ENCODE measurements around the gene PAIP2. TPM values are rescaled to one million over a fixed set of nuclear protein-coding genes. Genes with fewer than 3 reads are reported as not detected.

Gene PAIP2
- total RNA-seq, 4 donors from 2014 or later, result 73.6 to 111 (median 97.0) TPM

DNA sequence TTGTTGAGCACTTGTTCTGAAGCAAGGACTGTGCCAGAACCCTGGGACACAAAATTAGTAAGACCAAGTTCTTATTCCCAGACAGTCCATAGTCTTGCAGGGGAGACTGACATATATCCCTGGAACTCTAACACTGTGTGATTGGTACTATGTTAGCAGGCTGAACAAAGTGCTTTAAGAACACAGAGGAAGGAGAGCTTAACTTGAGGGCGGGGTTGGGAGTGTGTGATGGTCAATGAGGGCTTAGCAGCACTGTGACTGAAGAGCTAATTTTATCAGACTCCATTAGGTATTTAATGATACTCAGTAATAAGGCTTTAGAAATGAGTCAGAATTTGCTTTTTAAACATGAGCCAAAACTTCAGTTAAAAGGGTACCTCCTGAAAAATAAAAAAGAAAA, 77.1 kb downstream of the PAIP2 start:
- DNase-seq (ENCODE audit: extremely low spot score), result no peak
- Histone ChIP-seq H3K4me3 (no peak overlapping the region), H3K27me3 (no peaks in the 10 kb centered on the region), H3K27ac (replicated peaks in 1 of 4) (peak overlapping the region; percentile 72 to 84 (median 80)), H3K36me3 (peaks cover 0 to 48% (median 28%) of the 10 kb centered on the region in 4 donors), H3K4me1 (peaks cover 60 to 70% (median 64%) of the 10 kb centered on the region in 4 donors), H3K9me3 (no peaks in the 10 kb centered on the region)
- intact Hi-C loops (cut with DNase I), result no loop called here
- TF ChIP-seq POLR2AphosphoS5 (IDR thresholded peaks at IDR 0.05) (no peak), POLR2A (IDR thresholded peaks at IDR 0.05; ENCODE audit: low read depth) (no peak), EP300 (IDR thresholded peaks at IDR 0.05) (no peak)
- TF ChIP-seq, protein P1, sequence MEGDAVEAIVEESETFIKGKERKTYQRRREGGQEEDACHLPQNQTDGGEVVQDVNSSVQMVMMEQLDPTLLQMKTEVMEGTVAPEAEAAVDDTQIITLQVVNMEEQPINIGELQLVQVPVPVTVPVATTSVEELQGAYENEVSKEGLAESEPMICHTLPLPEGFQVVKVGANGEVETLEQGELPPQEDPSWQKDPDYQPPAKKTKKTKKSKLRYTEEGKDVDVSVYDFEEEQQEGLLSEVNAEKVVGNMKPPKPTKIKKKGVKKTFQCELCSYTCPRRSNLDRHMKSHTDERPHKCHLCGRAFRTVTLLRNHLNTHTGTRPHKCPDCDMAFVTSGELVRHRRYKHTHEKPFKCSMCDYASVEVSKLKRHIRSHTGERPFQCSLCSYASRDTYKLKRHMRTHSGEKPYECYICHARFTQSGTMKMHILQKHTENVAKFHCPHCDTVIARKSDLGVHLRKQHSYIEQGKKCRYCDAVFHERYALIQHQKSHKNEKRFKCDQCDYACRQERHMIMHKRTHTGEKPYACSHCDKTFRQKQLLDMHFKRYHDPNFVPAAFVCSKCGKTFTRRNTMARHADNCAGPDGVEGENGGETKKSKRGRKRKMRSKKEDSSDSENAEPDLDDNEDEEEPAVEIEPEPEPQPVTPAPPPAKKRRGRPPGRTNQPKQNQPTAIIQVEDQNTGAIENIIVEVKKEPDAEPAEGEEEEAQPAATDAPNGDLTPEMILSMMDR (IDR thresholded peaks at IDR 0.05), result no peak
- WGBS, result 72% methylated on average over 1 of the region's 1 CpG

Small RNA genes lying within 50 kb of the gene (small RNA-seq; reads per million reads assigned to genes)
- 0 reads per million in 3 donors for gene RNA5SP195

Other genes starting within 250 kb of the PAIP2 start
- gene SIL1, start 143.5 kb upstream of the PAIP2 start, total RNA-seq, result 10 to 100 TPM; 20.3 to 39.2 (median 29.1) TPM
- 100 to 1,000 TPM; 164 to 234 (median 220) TPM for gene MATR3, start 48.1 kb upstream of the PAIP2 start, total RNA-seq
- not detected for gene SLC23A1, start 41.4 kb downstream of the PAIP2 start, total RNA-seq
- under 1 TPM in 2 of 4 donors, not detected in 2; 0.78 to 0.99 TPM for gene MZB1, start 48.1 kb downstream of the PAIP2 start, total RNA-seq
- gene PROB1, start 53.2 kb downstream of the PAIP2 start, total RNA-seq, result 10 to 100 TPM in 2 of 4 donors, 1 to 10 TPM in 2; 2.5 to 11.0 (median 7.8) TPM
- 1 to 10 TPM; 2.9 to 6.5 (median 4.8) TPM for gene SPATA24, start 62.2 kb downstream of the PAIP2 start, total RNA-seq
- gene DNAJC18, start 97.7 kb downstream of the PAIP2 start, total RNA-seq, result 10 to 100 TPM in 3 of 4 donors, 1 to 10 TPM in 1; 8.3 to 15.4 (median 13.4) TPM
- 10 to 100 TPM in 3 of 4 donors, 1 to 10 TPM in 1; 7.9 to 42.9 (median 31.4) TPM for gene ECSCR, start 120.9 kb downstream of the PAIP2 start, total RNA-seq
- not detected for gene SMIM33, start 129.2 kb downstream of the PAIP2 start, total RNA-seq
- gene STING1, start 140.9 kb downstream of the PAIP2 start, total RNA-seq, result 10 to 100 TPM; 22.0 to 82.8 (median 52.4) TPM
- gene UBE2D2, start 219.5 kb downstream of the PAIP2 start, total RNA-seq, result 100 to 1,000 TPM in 1 of 4 donors, 10 to 100 TPM in 3; 86.9 to 104 (median 91.5) TPM

Data from esophagus muscularis mucosa (tissue), 4 donors.